WERI-Rb-1 (cell line): ENCODE results near the gene PARL.

ENCODE experiments used
- DNase-seq: peaks from one replicate; pipeline ENCODE4 v3.0.0-alpha.2; 2020
- H3K27ac ChIP-seq: fragments of 250-450 bp; sonication (Bioruptor Pico); 2 replicates; pipeline ENCODE4 v1.5.1; 2020; ENCODE audit warnings: mild to moderate bottlenecking, moderate library complexity
- H3K27me3 ChIP-seq: fragments of 250-450 bp; sonication (Bioruptor Pico); 2 replicates; pipeline ENCODE4 v1.5.1; 2021; ENCODE audit warnings: mild to moderate bottlenecking, low read depth, moderate library complexity; ENCODE audit not compliant: insufficient read depth, severe bottlenecking
- H3K36me3 ChIP-seq: fragments of 250-450 bp; sonication (Bioruptor Pico); 2 replicates; pipeline ENCODE4 v1.5.1; 2020; ENCODE audit warnings: mild to moderate bottlenecking, moderate library complexity
- H3K4me3 ChIP-seq: 2 replicates; pipeline ENCODE4 v1.5.1; 2011; ENCODE audit warnings: low read depth, mild to moderate bottlenecking, control low read depth, low read length
- H3K9me3 ChIP-seq: fragments of 250-450 bp; sonication (Bioruptor Pico); 2 replicates; pipeline ENCODE4 v1.5.1; 2021; ENCODE audit warnings: mild to moderate bottlenecking, moderate library complexity; ENCODE audit not compliant: severe bottlenecking
- TF ChIP-seq, protein P1 (sequence below): IDR thresholded peaks from 2 replicates; pipeline ENCODE4 v1.5.1; 2011; ENCODE audit warnings: low read depth, mild to moderate bottlenecking, control low read depth, inconsistent platforms, low read length

The PARL gene

GRCh38 chr3:183782576-183783276, 102.0 kb downstream of the PARL start:
- TF ChIP-seq, protein P1, sequence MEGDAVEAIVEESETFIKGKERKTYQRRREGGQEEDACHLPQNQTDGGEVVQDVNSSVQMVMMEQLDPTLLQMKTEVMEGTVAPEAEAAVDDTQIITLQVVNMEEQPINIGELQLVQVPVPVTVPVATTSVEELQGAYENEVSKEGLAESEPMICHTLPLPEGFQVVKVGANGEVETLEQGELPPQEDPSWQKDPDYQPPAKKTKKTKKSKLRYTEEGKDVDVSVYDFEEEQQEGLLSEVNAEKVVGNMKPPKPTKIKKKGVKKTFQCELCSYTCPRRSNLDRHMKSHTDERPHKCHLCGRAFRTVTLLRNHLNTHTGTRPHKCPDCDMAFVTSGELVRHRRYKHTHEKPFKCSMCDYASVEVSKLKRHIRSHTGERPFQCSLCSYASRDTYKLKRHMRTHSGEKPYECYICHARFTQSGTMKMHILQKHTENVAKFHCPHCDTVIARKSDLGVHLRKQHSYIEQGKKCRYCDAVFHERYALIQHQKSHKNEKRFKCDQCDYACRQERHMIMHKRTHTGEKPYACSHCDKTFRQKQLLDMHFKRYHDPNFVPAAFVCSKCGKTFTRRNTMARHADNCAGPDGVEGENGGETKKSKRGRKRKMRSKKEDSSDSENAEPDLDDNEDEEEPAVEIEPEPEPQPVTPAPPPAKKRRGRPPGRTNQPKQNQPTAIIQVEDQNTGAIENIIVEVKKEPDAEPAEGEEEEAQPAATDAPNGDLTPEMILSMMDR = no peak
- H3K27me3 ChIP-seq = no peaks in the 10 kb centered on the region
- no peak for DNase-seq
- H3K4me3 ChIP-seq = no peak overlapping the region
- H3K27ac ChIP-seq = no peak overlapping the region
- no peaks in the 10 kb centered on the region for H3K9me3 ChIP-seq
- H3K36me3 ChIP-seq = peaks cover 86% of the 10 kb centered on the region

- H3K27me3 ChIP-seq = no peaks in the 10 kb centered on the region
Observed at GRCh38 chr3:183781246-183781645, 103.4 kb downstream of the PARL start.

DNA sequence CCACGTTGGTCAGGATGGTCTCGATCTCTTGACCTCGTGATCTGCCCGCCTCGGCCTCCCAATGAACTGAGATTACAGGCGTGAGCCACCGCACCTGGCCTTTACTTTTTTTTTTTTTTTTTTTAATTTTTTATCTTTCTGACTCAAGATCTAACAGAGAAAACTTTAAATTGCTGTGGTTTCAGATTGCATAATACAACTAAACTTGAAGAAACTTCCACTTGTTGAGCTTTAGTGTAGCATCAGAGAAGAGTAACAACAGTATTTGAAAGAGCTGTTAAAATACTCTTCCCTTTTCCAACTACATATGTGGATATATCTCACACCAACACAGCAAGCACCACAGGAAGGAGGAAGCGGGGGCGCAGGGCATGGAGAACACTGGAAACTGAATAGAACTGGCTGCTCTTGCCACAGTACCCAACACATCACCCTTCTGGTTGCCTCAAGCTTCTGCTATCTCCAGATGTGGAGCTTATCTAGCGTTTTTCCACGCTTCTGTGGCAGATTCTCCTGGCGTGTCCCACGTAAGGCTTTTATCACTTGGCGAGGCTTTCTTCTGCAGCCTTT, 104.7 kb downstream of the PARL start:
- Histone ChIP-seq H3K9me3 (no peaks in the 10 kb centered on the region), H3K27ac (no peak overlapping the region), H3K27me3 (no peaks in the 10 kb centered on the region), H3K36me3 (peaks cover 89% of the 10 kb centered on the region), H3K4me3 (no peak overlapping the region)
- TF ChIP-seq, protein P1 = no peak
- DNase-seq = no peak

More at GRCh38 chr3:183781246-183781645, 103.4 kb downstream of the PARL start:
- Histone ChIP-seq H3K27ac (no peak overlapping the region), H3K36me3 (peaks cover 87% of the 10 kb centered on the region), H3K4me3 (no peak overlapping the region), H3K9me3 (no peaks in the 10 kb centered on the region)
- TF ChIP-seq, protein P1 = no peak
- DNase-seq = no peak
